Ureter (tissue), 1 donor: ENCODE measurements around the gene SLC22A31. TPM values are rescaled to one million over a fixed set of nuclear protein-coding genes. Genes with fewer than 3 reads are reported as not detected.

Experiments used
- DNase-seq: peaks from one replicate; pipeline ENCODE4 v3.0.0-alpha.2; 2020; ENCODE audit warnings: low spot score
- total RNA-seq: library from RNA; stranded (reverse); gene quantifications from one replicate; pipeline ENCODE4 v1.2.4, GENCODE V29; 2023
- donor health status: DM: yes; HTN: yes; CAD: no.

SLC22A31 gene
- total RNA-seq, 1 donor from 2014 or later = 2.5 TPM

DNA sequence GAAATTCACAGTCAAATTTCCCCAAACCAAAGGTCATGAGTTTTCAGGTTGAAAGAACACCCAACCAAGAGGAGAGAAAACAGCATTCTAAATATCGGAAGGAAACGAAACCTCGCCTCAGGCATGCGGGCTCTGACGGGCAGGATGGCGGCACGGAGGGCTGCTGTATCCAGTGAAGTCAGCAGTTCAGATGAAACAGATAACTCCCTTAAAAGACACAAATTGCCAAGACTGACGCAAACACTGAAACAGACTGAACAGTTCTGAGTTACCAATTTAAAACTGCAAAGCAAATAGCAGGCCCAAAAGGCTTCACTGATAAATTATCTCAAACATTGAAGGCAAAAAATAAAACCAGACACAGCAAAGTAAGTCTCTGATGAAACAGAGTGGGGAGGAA is 49.4 kb downstream of the SLC22A31 start:
- DNase-seq = no peak

DNA sequence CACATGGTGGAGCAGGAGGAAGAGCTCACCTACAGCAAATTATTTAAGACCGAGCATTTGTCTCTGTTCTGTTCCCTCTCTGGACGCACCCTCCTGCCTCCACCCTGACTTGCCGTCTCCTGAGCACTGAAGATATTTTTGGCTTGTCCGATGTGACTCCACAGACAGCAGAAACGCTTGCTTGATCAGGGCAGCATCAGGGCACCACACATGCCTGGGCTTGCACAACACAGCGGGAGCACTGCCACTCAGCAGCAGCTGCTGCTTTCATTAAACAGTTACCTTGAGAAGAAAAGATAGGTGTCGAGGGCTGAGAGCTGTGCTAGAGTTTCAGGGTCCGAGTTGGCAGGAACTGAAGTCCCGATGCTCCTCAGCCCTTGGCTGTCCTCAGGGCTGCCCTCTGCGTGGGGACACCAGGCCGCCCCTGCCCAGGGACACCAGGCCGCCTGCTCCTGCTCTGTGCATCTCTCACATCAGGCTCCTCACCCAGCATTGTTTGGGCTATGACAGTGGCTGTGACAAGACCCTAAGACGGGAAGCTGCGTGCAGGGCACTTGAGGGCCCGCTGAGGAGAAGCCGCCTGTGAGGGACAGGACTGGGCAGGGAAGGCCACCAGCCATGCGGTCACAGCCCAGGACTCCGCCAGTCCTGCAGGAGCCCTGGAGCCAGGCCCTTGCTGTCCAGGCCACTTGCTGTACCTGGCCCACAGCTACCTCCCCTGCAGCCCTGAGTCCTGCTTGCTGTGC is 50.1 kb downstream of the SLC22A31 start:
- DNase-seq = no peak

DNA sequence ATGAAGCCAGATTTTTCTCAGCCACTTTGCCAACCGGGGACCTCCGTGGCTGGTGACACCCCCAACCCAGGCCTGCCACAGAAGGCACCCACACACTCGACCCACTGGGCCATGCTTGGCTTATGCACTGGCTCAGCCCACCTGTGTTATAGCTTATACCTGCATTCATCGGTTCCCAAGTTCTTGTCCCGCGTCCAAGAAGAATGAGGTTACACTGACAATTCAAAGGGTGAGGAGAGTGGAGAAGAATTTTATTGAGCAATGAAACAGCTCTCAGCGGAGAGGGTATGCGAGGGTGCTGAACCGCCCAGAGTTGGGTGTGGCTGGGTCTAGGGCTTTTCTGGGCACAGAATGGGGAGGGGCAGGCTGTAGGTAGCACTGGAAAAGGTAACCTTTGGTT is 51.0 kb downstream of the SLC22A31 start:
- no peak for DNase-seq

DNA sequence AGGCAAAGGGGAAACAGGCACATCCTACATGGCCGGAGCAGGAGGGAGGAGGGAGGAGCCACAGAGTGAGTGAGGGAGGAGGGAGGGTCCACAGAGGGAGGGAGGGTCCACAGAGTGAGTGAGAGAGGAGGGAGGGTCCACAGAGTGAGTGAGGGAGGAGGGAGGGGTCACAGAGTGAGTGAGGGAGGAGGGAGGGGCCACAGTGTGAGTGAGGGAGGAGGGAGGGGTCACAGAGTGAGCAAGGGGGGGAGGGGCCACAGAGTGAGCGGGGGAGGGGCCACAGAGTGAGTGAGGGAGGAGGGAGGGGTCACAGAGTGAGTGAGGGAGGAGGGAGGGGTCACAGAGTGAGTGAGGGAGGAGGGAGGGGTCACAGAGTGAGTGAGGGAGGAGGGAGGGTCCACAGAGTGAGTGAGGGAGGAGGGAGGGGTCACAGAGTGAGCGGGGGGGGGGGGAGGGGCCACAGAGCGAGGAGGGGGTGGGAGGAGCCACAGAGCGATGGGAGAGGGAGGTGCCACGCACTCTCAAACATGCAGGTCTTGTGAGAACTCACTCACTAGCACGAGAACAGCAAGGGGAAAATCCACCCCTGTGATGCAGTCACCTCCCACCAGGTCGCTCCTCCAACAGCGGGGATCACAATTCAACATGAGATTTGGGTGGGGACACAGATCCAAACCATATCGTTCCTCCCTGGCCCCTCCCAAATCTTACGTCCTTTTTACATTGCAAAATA is 53.1 kb downstream of the SLC22A31 start:
- no peak for DNase-seq

DNA sequence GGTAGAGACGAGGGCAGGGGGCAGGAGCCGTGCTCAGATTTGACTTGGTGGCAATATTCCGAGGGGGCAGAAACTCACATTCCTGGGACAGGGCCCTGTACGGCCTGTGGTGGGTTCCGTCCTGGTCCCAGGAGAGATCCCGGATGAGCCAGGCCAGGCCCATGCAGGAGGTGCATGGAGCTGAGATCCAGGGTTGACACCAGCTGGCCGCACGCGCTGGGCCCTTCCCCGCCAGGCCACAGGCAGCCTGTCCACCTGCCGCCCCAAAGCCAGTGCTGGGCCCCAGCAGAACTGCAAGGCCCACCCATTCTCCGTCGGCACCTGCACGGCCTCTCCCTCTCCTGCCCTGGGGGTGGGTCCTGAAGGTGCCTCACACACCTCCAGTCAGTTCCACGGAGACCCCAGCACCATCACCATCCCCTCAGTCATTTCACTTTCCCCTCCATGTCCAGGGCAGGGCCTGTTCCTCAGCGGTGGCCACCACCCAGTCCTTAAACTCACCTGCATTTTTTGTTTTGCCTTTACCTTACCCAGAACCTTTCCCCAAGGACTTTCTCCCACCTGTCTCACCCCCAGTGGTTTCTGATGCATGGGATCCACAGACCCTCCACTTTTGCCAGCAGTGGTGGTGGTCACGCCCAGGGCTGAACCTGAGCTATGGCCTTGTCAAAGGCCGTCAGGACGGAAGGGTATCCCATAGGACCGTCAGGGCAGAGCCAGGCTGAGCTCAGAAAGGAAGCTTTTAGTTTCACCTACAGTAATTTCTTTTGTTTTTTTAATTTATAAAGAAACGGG is 53.9 kb downstream of the SLC22A31 start:
- no peak for DNase-seq

Other genes with a start within 250 kb of the SLC22A31 start
- gene CBFA2T3, start 223.3 kb downstream of the SLC22A31 start, total RNA-seq = 11.2 TPM
- gene ACSF3, start 106.7 kb downstream of the SLC22A31 start, total RNA-seq = 51.7 TPM
- not detected for gene CDH15, start 28.8 kb downstream of the SLC22A31 start, total RNA-seq
- 10.0 TPM for gene ZNF778, start 17.2 kb upstream of the SLC22A31 start, total RNA-seq